KBM-7 (cell line): ENCODE results near the gene CDC42EP5.
A peak's percentile ranks its signal among the peaks of the same experiment; 100 is the strongest.
"Not testable (repeated sequence)": the region's sequence is repeated elsewhere in the genome, so short reads cannot be mapped to it uniquely, and the experiment has no call there.

Source experiments
- DNase-seq: peaks from one replicate; pipeline ENCODE4 v3.0.0-alpha.2; 2015
- in situ Hi-C: fragments of 300-500 bp; cut with MboI; formaldehyde crosslinking; loops from 2 replicates; pipeline ENCODE4 v1.14.3; 2020; ENCODE audit warnings: low sequenced_read_pairs, low pct_unique_long_range_greater_than_20kb, mixed read lengths

CDC42EP5 gene

DNA sequence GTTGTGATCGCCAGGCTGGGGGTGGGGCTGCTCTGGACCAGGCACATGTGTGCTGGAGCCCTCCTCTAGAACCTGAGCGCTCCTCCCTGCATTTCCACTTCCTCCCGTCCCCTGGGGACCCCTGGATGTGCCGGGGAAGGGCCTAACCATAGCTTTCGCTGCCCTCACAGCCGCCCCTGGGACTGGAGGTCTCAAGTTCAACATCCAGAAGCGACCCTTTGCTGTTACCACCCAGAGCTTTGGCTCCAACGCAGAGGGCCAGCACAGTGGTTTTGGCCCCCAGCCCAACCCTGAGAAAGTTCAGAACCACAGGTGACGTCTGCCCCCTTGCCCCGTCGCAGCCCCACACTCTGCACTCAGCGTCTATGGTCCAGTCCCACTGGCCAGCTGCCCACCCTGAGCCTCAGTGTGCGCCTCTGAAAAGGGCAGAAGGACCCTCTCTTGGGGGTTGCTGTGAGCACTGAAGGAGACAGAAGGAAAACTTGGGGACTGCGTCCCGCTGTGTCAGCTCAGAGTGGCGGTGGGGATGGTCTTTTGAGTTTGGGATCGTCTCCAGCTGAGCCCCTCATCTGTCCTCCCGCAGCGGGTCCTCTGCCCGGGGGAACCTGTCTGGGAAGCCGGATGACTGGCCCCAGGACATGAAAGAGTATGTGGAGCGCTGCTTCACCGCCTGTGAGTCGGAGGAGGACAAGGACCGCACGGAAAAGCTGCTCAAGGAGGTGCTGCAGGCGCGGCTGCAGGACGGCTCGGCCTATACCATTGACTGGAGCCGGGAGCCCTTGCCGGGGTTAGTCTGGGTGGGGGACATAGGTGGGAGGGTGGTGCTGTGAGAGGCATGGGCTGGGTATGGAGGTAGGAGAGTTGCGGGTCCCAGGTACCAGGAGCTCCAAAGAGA lies 18.1 kb downstream of the CDC42EP5 start:
- in situ Hi-C loops = no loop called here
- no peak for DNase-seq

DNA sequence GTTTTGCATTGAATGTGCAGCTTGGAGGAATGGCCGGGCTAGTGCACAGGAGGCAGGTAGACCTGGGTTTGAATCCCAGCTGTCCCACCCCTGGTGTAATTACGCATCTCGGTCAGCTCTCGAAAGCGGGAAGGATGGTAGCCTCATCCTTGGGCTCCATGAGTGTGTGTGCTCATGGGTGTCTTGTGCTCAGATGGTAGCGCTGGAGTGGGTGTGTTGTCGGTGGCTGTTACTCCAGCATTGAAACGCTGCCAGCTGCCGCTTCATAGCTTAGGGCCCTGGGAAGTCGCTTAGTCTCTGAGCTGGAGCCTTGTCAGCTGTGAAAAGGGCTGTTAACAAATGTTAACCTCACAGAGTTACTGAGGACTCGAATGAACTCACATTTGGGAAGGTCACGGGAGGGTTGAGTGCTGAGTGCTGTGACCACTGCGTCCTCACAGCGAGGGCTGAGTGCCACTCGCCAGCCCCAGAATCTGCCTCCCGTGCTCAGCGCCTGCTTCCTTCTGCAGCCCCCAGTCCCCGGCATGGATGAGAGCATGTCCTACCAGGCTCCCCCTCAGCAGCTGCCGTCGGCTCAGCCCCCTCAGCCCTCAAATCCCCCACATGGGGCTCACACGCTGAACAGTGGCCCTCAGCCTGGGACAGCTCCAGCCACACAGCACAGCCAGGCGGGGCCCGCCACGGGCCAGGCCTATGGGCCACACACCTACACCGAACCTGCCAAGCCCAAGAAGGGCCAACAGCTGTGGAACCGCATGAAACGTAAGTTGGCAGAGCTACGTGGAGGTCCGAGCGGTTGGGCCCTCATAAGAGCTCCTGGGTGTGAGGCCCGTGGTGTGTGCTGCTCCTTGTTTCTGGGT lies 18.9 kb downstream of the CDC42EP5 start:
- in situ Hi-C loops = no loop called here
- DNase-seq = no peak

DNA sequence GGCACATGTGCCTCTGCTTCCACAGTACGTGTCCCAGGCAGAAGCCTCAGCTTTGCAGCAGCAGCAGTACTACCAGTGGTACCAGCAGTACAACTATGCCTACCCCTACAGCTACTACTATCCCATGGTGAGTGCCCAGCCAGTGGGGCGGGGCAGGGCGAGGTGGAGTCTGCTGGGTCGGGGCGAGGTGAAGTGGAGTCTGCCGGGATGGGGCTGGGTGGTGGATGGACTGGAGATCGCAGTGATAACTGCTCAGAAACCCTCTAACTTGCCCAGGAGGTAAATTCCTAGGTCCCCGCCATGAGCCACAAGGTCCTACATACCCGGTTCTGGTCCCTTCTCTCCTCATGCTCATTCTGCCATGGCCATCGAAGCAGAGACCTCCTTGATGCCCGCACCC lies 20.5 kb downstream of the CDC42EP5 start:
- in situ Hi-C loops = no loop called here
- DNase-seq = no peak

DNA sequence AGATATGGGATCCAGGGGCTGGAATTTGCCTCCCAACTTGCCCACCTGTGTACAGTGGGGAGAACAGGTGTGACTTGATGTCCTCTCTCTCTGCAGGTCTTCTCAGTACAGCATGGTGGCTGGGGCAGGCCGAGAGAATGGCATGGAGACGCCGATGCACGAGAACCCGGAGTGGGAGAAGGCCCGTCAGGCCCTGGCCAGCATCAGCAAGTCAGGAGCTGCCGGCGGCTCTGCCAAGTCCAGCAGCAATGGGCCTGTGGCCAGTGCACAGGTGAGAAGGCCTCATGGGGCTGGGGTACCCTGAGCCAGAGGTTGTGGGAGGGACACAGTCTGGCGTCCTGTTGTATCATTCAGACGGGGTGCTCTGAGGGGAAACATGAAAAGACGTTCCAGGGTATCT lies 21.1 kb downstream of the CDC42EP5 start:
- in situ Hi-C loops = no loop called here
- DNase-seq = no peak

DNA sequence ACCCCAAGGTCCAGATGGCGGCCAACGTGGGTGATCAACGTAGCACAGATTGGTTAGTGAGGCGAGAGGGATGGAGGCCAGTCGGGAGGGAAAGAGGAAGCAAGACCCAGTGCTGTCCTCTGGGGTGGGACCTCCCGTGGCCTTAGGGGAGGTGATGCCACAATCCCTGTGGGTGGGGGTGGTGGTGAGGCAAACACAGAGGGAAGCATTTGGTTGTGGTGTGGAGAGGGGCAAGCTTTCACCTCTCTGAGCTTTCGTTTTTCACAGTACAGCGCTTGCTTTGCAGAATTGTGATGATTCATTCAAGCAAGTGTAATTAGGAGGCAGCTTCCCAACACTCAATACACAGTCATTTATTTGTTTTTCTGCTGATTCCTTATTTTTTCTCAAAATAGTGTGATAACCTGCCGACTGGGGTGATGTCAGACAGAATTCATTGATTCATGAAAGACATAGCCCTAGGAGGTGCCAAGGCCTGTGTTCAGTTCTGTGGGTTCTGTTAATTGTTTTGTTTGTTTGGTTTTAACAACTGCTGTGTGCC lies 21.7 kb downstream of the CDC42EP5 start:
- in situ Hi-C loops = no loop called here
- DNase-seq = peak; percentile 42

DNA sequence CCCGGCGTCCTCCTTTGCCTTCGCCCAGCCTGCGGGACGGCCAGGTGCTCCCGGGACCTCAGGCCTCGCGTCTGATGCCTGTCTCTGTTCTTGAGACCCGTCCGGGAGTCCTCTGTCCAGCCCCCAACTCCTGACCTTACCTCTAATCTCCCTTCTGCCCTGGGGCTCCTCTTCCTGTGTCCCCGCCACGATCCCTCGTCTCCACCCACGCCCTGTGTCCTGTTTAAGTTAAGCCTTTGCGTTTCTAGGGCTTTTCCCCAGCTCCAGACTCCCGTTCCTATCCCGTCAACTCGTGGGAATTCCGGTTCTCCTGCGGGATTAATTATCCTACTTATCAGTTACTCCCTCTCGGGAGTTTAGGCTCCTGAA lies 23.4 kb downstream of the CDC42EP5 start:
- in situ Hi-C loops = no loop called here
- DNase-seq = no peak

DNA sequence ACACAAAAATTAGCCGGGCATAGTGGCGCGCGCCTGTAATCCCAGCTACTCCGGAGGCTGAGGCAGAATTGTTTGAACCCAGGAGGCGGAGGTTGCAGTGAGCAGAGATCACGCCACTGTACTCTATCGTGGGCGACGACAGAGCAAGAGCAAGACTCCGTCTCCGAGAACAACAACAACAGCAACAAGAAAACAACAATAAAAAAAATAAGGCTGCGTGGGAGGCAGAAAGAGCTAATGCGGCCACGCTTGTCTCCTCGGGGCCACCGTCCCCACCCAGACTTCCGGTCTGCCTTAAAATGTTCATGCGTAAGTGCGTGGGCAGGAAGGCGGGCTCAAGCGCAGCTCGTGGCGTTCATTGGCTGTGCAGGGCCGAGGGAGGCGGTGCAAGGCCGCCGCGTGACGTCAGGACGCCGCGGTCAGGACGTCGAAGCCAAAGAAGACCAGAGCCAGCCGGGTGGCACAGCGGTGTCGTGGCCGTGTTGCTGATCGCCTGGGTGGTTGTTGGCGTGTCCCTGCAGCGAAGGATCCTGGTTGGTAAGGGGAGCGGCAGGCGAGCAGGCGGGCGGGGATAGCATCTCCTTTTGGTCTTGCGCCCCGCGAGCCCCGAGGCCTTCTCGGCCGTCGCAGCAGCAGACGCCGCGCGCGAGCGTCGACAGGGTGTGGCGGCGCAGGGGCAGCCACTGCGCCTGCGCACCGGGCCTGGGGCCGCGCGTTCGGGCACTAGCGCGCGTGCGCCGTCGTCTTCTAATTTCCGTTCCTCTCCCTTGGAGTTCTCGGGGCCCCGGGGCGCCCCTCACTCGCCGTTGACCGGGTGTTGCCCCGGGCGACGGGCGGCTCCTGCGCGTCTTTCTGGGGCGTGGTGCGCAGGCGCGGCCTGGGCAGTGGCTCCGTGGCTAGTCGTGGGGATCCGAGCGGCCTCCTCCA lies 24.1 kb downstream of the CDC42EP5 start, which contains the start of gene LENG8:
LENG8 (plus strand) TSS at position 426 of the 927 bp plus-strand sequence. CDS start 2,146 bp downstream, outside the sequence.
- peak; percentile 99 for DNase-seq
- in situ Hi-C loops = no loop called here

DNA sequence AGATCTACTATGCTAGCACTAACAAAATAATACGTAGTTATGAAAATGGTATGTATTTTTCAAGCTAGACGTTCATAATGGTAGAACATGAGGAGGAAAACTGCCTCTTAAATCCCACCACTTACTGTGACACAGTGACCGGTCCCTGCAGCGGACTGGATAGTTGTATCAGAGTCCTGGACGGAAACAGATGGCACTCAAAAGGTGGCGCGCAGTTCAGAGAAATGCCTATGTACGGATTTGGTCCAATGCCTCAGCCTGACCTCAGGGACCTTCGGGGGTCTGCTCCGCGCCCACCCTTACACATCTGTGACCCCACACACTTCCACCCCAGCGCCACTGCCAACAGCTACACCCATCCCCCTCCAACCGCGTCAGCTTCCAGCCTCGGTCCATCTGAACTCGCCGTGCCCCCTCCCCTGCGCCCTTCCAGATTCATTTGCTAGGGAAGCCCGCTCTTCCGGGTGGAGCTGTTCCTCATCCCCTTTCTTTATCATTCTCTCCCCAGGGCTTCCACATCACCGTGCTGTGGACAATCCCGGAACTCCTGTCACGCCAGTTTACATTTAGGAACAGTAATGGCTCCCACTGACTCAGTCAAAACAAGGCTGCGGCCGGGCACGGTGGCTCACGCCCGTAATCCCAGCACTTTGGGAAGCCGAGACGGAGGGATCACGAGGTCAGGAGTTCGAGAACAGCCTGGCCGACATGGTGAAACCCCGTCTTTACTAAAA lies 24.9 kb downstream of the CDC42EP5 start:
- in situ Hi-C loops = no loop called here
- DNase-seq = peak; percentile 69

DNA sequence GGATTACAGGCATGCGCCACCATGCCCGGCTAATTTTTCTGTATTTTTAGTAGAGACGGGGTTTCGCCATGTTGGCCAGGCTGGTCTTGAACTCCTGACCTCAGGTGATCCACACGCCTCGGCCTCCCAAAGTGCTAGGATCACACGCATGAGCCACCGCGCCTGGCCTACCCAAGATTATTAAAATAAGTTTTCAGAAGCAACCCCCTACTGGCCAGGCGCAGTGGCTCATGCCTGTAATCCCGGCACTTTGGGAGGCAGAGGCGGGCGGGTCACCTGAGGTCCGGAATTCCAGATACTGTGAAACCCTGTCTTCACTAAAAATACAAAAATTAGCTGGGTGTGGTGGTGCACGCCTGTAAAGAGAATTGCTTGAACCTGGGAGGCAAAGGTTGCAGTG lies 26.7 kb downstream of the CDC42EP5 start:
- in situ Hi-C loops, DNase-seq: not testable (repeated sequence)

DNA sequence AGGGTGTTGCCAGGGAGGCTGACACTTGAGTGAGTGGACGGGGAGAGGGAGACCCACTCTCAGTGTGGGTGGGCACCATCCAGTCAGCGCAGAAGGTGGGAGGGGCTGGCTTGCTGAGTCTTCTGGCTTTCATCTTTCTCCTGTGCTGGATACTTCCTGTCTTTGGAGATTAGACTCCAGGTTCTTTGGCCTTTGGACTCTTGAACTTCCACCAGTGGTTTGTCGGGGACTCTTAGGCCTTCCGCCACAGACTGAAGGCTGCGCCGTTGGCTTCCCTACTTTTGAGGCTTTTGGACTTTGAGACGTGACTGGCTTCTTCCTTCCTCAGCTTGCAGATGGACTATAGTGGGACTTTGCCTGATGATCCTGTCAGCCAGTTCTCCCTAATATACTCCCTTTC lies 28.4 kb downstream of the CDC42EP5 start:
- in situ Hi-C loops = no loop called here
- no peak for DNase-seq

DNA sequence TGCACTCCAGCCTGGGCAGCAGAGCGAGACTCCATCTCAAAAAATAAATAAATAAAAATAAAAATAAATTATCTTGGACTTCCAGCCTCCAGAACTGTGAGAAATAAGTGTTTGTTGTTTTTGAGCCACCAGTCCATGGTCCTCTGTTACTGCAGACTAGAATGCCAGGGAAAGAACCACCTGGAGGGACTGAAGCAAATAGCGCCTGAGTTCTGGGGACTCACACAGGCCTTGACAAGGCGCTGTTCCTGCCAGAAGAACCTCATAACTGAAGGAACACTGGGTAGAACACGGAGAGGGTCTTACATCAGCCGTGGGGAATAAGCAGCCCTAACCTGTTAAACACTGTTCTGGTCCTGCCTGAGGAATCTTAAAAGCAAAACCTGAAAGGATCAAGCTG lies 32.5 kb downstream of the CDC42EP5 start:
- in situ Hi-C loops = no loop called here
- DNase-seq = no peak

DNA sequence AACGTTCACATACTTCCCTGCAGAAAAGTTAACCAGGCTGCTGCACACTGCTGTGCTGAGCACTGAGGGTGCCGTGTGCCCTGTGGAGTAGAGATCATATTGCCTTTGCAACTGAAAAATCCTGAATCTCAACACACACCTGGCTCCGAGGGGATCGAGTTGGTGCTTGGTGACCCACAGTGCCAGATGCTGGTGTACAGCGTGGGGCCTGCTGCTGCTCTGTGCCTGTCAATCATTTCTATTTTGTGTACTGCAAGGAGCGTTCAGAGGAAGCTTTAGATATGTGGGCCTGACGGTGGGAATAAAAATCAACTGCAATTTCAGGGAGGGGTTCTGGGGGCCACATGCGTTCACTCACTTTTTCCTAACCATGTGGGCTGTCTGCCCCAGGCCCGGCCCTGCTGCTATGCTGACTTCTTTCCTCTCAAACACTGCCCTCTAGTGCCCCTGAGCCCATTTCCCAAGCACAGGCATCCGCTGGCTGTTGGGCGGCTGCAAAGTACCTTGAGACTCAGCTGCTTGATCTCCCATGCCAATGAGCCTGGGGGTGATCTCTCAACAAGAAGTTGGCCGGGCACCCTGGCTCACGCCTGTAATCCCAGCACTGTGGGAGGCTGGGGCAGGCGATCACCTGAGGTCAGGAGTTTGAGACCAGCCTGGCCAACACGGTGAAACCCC lies 33.8 kb downstream of the CDC42EP5 start:
- in situ Hi-C loops = no loop called here
- DNase-seq = peak; percentile 64

DNA sequence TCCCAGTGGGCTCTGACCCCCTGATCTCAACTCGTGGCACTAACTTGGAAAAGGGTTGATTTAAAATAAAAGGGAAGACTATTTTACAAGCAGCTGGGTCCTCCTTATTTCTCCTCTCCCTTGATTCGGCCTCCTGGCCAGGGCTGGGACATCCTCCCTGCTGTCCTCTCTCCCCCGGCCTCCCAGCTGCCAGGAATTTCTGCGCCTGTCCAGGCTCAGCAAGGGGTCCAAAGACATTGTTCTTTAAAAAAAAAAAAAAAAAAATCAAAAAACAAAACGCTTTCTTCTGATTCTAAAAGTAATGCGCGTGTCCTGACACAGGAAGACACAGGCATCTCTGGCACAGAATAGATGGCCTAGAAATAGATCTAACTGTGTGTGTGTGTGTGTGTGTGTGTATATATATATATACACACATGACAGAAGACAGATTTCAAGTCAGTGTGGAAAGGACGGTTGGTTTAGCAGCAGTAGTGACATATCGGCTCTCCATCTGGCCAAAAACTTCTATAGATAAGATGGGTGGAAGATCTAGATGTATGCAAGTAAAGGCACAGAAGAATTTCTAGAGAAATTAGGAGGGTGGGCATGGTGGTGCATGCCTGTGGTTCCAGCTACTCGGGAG lies 36.4 kb downstream of the CDC42EP5 start:
- DNase-seq = no peak
- in situ Hi-C loops = no loop called here

DNA sequence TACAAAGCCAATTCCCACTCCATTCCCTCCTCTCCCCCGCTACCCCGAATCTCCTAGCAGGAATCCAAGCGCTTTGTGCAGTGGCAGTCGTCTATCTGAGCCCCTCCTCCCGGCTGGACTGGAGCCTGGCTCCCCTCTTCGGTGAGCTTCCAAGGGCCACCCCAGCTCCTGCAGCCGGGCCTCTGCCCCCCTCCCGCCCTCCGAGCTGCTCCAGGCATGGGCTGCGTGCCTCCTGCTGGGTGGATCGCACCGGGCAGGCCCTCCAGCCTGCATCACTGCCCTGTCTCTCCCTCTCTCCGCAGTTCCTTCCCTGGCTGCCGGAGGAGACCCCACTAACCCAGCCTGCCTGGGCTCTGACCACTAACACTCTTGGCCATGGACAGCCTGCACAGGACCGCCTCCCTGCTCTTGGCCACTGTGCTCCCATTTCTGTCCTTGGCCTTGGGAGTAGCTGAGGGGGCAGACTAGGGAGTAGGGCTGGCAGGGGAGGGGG lies 37.0 kb downstream of the CDC42EP5 start:
- in situ Hi-C loops = no loop called here
- DNase-seq = no peak

DNA sequence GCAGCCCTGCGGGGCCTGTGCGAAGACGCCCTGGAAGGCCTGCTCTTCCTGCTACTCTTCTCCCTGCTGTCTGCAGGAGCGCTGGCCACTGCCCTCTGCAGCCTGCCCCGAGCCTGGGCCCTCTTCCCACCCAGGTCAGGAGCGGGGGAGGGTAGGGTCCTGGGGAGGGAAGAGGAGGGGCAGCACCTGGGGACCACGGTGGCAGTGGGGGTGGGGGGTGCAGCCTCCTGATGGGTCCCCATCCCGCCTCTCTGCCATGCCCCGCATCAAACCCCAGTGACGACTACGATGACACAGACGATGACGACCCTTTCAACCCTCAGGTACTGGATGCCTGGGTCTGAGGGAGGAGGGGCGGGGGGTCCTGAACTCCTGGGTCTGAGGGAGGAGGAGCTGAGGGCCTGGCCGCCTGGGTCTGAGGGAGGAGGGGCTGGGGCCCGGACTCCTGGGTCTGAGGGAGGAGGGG lies 37.5 kb downstream of the CDC42EP5 start:
- no peak for DNase-seq
- in situ Hi-C loops = no loop called here

DNA sequence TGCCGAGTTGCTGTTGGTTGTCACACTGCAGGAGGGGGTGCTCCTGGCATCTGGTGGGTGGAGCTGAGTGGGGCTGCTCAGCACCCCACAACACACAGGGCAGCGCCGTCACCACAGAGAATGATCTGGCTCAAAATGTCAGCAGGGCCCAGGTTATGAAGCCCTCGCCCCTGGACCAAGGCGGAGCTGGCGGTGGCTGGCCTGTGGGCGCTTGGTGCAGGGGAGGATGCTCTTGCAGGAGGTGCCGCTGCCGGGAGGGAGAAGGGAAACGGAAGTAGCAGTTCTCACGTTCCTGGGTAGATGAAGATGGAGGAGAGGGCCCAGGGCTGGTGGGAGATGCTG lies 38.3 kb downstream of the CDC42EP5 start:
- DNase-seq = no peak
- in situ Hi-C loops = no loop called here
